Parathyroid adenoma (tissue), 2 donors: ENCODE results near the gene CEBPZOS.

Experiments
- H2AFZ ChIP-seq: fragments of 300-600 bp; sonication (generic); one replicate; pipeline ENCODE4 v1.7.0; 2017; ENCODE audit warnings: antibody characterized with exemption, mild to moderate bottlenecking
- H3K27ac ChIP-seq: fragments of 300-600 bp; sonication (generic); one replicate; pipeline ENCODE4 v1.7.0; 2017
- H3K27me3 ChIP-seq: fragments of 300-600 bp; sonication (generic); one replicate; pipeline ENCODE4 v1.7.0; 2017; ENCODE audit warnings: low read length; ENCODE audit not compliant: control insufficient read depth, insufficient read depth
- H3K36me3 ChIP-seq: fragments of 300-600 bp; sonication (generic); one replicate; pipeline ENCODE4 v1.7.0; 2017; ENCODE audit warnings: low read length; ENCODE audit not compliant: control insufficient read depth, insufficient read depth
- H3K4me1 ChIP-seq: fragments of 300-600 bp; sonication (generic); one replicate; pipeline ENCODE4 v1.7.0; 2017; ENCODE audit warnings: control low read depth
- H3K4me2 ChIP-seq: fragments of 300-600 bp; sonication (generic); one replicate; pipeline ENCODE4 v1.7.0; 2017; ENCODE audit warnings: low read length
- H3K4me3 ChIP-seq: fragments of 300-600 bp; sonication (generic); one replicate; pipeline ENCODE4 v1.7.0; 2017; ENCODE audit warnings: low read depth, low read length
- H3K79me2 ChIP-seq: fragments of 300-600 bp; sonication (generic); one replicate; pipeline ENCODE4 v1.7.0; 2017; ENCODE audit warnings: control low read depth
- H3K9ac ChIP-seq: fragments of 300-600 bp; sonication (generic); one replicate; pipeline ENCODE4 v1.7.0; 2017; ENCODE audit warnings: mild to moderate bottlenecking
- H3K9me3 ChIP-seq: fragments of 300-600 bp; sonication (generic); one replicate; pipeline ENCODE4 v1.7.0; 2017; ENCODE audit warnings: low read length; ENCODE audit not compliant: control insufficient read depth
- TF ChIP-seq, protein P1 (sequence below): fragments of 300-600 bp; sonication (generic); IDR thresholded peaks from one replicate; pipeline ENCODE4 v1.7.0; 2017; ENCODE audit warnings: antibody characterized with exemption, mild to moderate bottlenecking
- donor health status: primary hyperparathyroidism.

Gene CEBPZOS

DNA sequence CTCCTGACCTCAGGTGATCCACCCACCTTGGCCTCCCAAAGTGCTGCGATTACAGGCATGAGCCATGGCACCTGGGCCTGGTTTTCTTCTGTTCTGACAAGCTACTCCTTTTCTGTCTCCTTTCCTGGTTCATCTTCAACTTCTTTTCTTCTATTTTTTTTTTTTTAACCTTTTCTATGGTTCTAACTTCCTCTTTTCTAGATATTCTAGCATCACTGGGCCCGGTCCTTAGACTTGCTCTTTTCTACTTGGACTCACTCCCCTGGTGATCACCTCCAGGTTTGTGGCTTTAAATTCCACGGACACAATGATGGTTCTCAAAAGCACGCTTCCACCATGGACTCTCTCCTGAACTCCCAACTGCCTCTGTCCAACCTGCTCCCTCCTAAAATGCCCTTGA lies 41.5 kb upstream of the CEBPZOS start:
- peaks cover 9% of the 10 kb centered on the region for H3K4me1 ChIP-seq
- no peaks in the 10 kb centered on the region for H3K36me3 ChIP-seq
- no peak overlapping the region for H3K27ac ChIP-seq
- TF ChIP-seq, protein P1, sequence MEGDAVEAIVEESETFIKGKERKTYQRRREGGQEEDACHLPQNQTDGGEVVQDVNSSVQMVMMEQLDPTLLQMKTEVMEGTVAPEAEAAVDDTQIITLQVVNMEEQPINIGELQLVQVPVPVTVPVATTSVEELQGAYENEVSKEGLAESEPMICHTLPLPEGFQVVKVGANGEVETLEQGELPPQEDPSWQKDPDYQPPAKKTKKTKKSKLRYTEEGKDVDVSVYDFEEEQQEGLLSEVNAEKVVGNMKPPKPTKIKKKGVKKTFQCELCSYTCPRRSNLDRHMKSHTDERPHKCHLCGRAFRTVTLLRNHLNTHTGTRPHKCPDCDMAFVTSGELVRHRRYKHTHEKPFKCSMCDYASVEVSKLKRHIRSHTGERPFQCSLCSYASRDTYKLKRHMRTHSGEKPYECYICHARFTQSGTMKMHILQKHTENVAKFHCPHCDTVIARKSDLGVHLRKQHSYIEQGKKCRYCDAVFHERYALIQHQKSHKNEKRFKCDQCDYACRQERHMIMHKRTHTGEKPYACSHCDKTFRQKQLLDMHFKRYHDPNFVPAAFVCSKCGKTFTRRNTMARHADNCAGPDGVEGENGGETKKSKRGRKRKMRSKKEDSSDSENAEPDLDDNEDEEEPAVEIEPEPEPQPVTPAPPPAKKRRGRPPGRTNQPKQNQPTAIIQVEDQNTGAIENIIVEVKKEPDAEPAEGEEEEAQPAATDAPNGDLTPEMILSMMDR, result no peak
- H3K9me3 ChIP-seq, result no peaks in the 10 kb centered on the region
- no peaks in the 10 kb centered on the region for H3K27me3 ChIP-seq
- no peak overlapping the region for H3K4me2 ChIP-seq
- H3K9ac ChIP-seq, result no peak overlapping the region
- H3K4me3 ChIP-seq, result no peak overlapping the region
- H2AFZ ChIP-seq, result no peak overlapping the region
- peaks cover 28% of the 10 kb centered on the region for H3K79me2 ChIP-seq

DNA sequence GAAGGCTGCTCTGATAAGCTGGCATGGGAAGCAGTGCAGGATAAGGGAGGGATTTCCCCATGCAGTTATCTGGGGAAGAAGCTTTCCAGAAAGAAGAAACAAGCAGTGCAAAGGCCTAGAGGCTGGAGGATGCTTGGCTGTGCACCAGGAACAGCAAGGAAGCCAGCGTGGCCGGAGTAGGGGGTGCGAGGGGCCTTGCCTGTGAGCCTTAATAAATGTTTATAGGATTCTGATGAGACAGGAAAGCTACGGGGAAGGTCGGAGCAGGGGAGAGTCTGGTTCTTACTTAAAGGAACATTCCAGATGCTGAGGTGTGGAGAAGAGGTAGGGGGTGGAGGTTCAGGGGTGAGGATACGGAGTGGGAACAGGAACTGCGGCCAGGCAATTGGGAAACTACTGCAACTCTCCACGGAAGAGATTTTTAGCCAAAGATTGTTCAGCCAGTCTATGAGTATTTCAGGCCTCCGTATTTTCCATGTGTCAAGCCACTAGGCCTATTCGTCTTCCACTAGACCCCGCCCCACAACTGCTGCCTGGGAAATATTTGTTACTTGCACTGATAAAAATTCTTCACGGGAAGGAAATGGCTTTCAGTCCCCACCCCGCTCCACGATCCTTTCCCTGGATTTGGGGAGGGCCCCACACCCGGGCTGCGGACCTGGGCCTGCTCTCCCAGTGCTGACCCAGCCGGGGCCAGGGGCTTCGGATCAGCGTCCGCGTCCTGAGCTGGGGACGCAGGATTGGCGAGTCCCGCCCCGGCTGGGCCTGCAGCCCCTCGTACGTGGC lies 40.0 kb upstream of the CEBPZOS start:
- TF ChIP-seq, protein P1, result no peak
- Histone ChIP-seq H3K4me3 (peak overlapping the region; percentile 62), H3K9me3 (no peaks in the 10 kb centered on the region)

DNA sequence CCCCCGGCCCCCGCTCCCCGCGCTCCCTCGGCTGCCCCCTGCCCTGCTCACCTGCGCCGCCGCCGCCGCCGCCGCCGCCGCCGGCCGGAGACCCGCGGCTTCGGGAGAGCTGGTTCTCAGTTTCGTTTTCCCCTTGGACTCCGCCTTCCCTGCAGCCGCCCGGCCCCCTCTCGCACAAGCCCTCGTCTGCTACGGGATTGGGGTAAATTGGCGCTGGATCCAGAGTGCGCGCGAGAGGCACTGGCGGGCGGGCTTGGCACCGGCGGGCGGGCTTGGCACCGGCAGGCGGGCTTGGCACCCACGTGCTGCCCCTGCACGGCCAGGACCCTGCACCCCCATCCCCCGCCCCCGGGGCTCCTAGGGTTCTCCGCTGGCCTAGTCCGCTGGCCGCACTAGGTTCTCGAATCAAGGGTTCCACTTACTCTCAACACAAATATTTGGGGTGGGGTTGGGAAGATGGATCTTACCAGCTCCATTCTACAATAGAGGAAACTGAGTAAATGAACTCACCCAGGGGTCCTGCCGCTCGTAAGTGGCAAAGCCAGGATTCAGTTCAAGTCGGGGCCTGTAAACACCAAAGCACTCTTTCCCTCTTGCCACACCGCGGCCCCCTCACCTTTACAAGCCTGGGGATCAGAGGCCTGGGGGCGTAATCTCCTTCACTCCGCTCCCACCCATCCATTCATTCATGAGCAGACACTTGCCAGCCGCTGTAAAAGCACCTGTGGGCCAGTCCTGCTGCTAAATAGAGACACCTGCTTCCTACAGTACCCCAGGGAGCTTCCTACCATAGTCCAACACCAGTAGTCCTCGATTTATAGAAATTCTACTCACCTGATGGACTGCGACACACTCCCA lies 39.2 kb upstream of the CEBPZOS start, which contains the start of gene EIF2AK2:
EIF2AK2 (minus strand) TSS at position 124 of the 858 bp plus-strand sequence. CDS start 9,174 bp downstream, outside the sequence.
- peak within 1 kb of the TSS; percentile 62 for H3K4me3 ChIP-seq

More for the DNA sequence above, 40.0 kb upstream of the CEBPZOS start:
- no peaks in the 10 kb centered on the region for H3K36me3 ChIP-seq
- peaks cover 9% of the 10 kb centered on the region for H3K4me1 ChIP-seq
- H3K4me2 ChIP-seq, result peak overlapping the region; percentile 71
- peaks cover 28% of the 10 kb centered on the region for H3K79me2 ChIP-seq
- H3K9ac ChIP-seq, result peak overlapping the region; percentile 83
- H3K27me3 ChIP-seq, result no peaks in the 10 kb centered on the region
- H3K27ac ChIP-seq, result peak overlapping the region; percentile 72
- H2AFZ ChIP-seq, result peak overlapping the region; percentile 90

DNA sequence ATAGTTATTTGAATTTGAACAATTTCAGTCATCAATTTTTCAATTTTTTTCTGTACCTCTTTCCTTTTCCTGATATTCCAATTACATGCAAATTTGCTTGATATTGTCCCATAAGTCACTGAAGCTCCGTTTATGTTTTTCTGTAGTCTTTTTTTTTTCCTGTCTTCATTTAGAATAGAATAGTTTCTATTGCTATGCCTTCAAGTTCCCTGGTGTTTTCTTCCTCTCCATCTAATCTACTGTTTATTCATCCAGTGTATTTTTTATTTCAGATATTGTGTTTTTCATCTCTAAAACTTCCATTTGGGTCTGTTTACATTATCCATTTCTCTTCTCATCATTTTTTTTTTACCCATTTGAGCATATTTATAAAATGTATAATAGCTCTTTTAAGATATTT lies 31.5 kb upstream of the CEBPZOS start:
- Histone ChIP-seq H3K4me3 (no peak overlapping the region), H3K79me2 (no peaks in the 10 kb centered on the region), H3K4me2 (no peak overlapping the region), H3K36me3 (no peaks in the 10 kb centered on the region), H3K27me3 (no peaks in the 10 kb centered on the region), H3K4me1 (no peaks in the 10 kb centered on the region), H2AFZ (no peak overlapping the region), H3K27ac (no peak overlapping the region), H3K9me3 (no peaks in the 10 kb centered on the region), H3K9ac (no peak overlapping the region)
- TF ChIP-seq, protein P1, result no peak

More for the DNA sequence above, 39.2 kb upstream of the CEBPZOS start, which contains the start of gene EIF2AK2:
- H2AFZ ChIP-seq, result peak within 1 kb of the TSS; percentile 90
- H3K4me1 ChIP-seq, result peaks cover 9% of the 10 kb centered on the region
- H3K9ac ChIP-seq, result peak within 1 kb of the TSS; percentile 83
- peaks cover 28% of the 10 kb centered on the region for H3K79me2 ChIP-seq
- TF ChIP-seq, protein P1, result no peak
- no peaks in the 10 kb centered on the region for H3K9me3 ChIP-seq
- no peaks in the 10 kb centered on the region for H3K36me3 ChIP-seq
- peak within 1 kb of the TSS; percentile 72 for H3K27ac ChIP-seq
- peak within 1 kb of the TSS; percentile 71 for H3K4me2 ChIP-seq
- H3K27me3 ChIP-seq, result no peaks in the 10 kb centered on the region
